Panc1 (cell line): ENCODE measurements around the gene MYO3B. TPM values are rescaled to one million over a fixed set of nuclear protein-coding genes. Genes with fewer than 3 reads are reported as not detected.

Experiments
- ATAC-seq: fragments of 200-7000 bp; cut with Tn5 transposase; 2 replicates; pipeline ENCODE4 v1.9.1; 2020; ENCODE audit warnings: mild to moderate bottlenecking, moderate library complexity
- BruUV-seq: library from RNA; stranded (reverse); fragments of 400-500 nt; replicated peaks from 2 replicates; lab custom pipeline; 2021; lab: Mats Ljungman, UMichigan
- CTCF ChIA-PET: fragments of 300-600 bp; sonication (Branson Sonifier 250); formaldehyde crosslinking; loops from one replicate; lab custom pipeline; 2022; ENCODE audit warnings: antibody characterized with exemption; lab: Charles Lee
- POLR2A ChIA-PET: fragments of 300-600 bp; sonication (Branson Sonifier 250); formaldehyde crosslinking; loops from one replicate; lab custom pipeline; 2022; ENCODE audit warnings: antibody characterized with exemption; lab: Charles Lee
- DNase-seq: peaks from one replicate; pipeline ENCODE4 v3.0.0-alpha.2; 2010; ENCODE audit warnings: low read depth, low spot score
- H3K27ac ChIP-seq: 2 replicates; pipeline ENCODE4 v1.5.1; 2011; ENCODE audit warnings: mild to moderate bottlenecking, low read length, inconsistent platforms
- H3K27me3 ChIP-seq: fragments of 200-500 bp; sonication (Bioruptor generic); 2 replicates; pipeline ENCODE4 v1.6.0; 2014; ENCODE audit warnings: low read length, inconsistent platforms; ENCODE audit not compliant: control insufficient read depth, insufficient read depth
- H3K36me3 ChIP-seq: fragments of 200-500 bp; sonication (Bioruptor generic); 2 replicates; pipeline ENCODE4 v1.5.1; 2014; ENCODE audit warnings: inconsistent platforms, mild to moderate bottlenecking, low read length, moderate library complexity; ENCODE audit not compliant: control insufficient read depth, insufficient read depth
- H3K4me1 ChIP-seq: 2 replicates; pipeline ENCODE4 v1.5.1; 2011; ENCODE audit warnings: inconsistent platforms, mild to moderate bottlenecking, low read length, moderate library complexity; ENCODE audit not compliant: control insufficient read depth, insufficient read depth
- H3K4me3 ChIP-seq, 2 experiments: 2 replicates each; pipeline ENCODE4 v1.5.1; 2011 to 2012; ENCODE audit warnings: low read depth in 2 of 2, low read length in 2 of 2, mild to moderate bottlenecking in 2 of 2, inconsistent platforms in 1 of 2, moderate library complexity in 1 of 2
- H3K9me3 ChIP-seq: fragments of 200-500 bp; sonication (Bioruptor generic); 2 replicates; pipeline ENCODE4 v1.5.1; 2014; ENCODE audit warnings: low read depth, mild to moderate bottlenecking, inconsistent platforms, low read length, moderate library complexity; ENCODE audit not compliant: control insufficient read depth, insufficient read depth
- CTCF ChIP-seq: fragments of 450-650 bp; IDR thresholded peaks from 2 replicates; pipeline ENCODE4 v1.5.1; 2017; ENCODE audit warnings: mild to moderate bottlenecking
- POLR2AphosphoS5 ChIP-seq: IDR thresholded peaks from 2 replicates; pipeline ENCODE4 v1.6.1; 2012; ENCODE audit warnings: mild to moderate bottlenecking, low read depth, low read length, moderate library complexity
- SIN3A ChIP-seq: IDR thresholded peaks from 2 replicates; pipeline ENCODE4 v1.6.1; 2012; ENCODE audit warnings: low read depth, mild to moderate bottlenecking, low read length, moderate library complexity, borderline replicate concordance; ENCODE audit not compliant: insufficient read depth
- TCF7L2 ChIP-seq: IDR thresholded peaks from 2 replicates; pipeline ENCODE4 v1.6.1; 2011; ENCODE audit warnings: mild to moderate bottlenecking, low read depth, low read length, inconsistent platforms
- in situ Hi-C: cut with HindIII; loops from 2 replicates; pipeline ENCODE4 v1.10.0; 2016; ENCODE audit warnings: low sequenced_read_pairs, low pct_unique_long_range_greater_than_20kb
- intact Hi-C: fragments of 100-400 bp; cut with micrococcal nuclease; formaldehyde crosslinking; loops from one replicate; pipeline ENCODE4 v1.10.0; 2022; ENCODE audit not compliant: unreplicated experiment
- total RNA-seq: library from RNA; stranded (reverse); gene quantifications from one replicate; pipeline ENCODE4 v1.2.1, GENCODE V29; 2021; ENCODE audit not compliant: unreplicated experiment
- TF ChIP-seq, protein P1 (sequence below), 2 experiments: IDR thresholded peaks; 2 replicates each; pipeline ENCODE4 v1.6.1; 2011 to 2012; ENCODE audit warnings: low read depth in 2 of 2, control low read depth in 1 of 2, low read length in 1 of 2, mild to moderate bottlenecking in 1 of 2, moderate library complexity in 1 of 2; ENCODE audit not compliant: insufficient read depth in 1 of 2

Gene MYO3B
- total RNA-seq, 1 experiment from 2014 or later, result 0.05 TPM

- no peak for DNase-seq
- H3K4me3 ChIP-seq, result no peak overlapping the region
- H3K9me3 ChIP-seq, result no peaks in the 10 kb centered on the region
- H3K27ac ChIP-seq, result no peak overlapping the region
- ChIA-PET CTCF (no interaction called here), POLR2A (no interaction called here)
- H3K36me3 ChIP-seq, result no peaks in the 10 kb centered on the region
- intact Hi-C loops, result no loop called here
- H3K4me1 ChIP-seq, result no peaks in the 10 kb centered on the region
- in situ Hi-C loops, result no loop called here
- BruUV-seq, result no TSS peak
- TF ChIP-seq CTCF, result no peak
- TF ChIP-seq TCF7L2, result no peak
- TF ChIP-seq SIN3A, result no peak
- TF ChIP-seq POLR2AphosphoS5, result no peak
- TF ChIP-seq, protein P1, sequence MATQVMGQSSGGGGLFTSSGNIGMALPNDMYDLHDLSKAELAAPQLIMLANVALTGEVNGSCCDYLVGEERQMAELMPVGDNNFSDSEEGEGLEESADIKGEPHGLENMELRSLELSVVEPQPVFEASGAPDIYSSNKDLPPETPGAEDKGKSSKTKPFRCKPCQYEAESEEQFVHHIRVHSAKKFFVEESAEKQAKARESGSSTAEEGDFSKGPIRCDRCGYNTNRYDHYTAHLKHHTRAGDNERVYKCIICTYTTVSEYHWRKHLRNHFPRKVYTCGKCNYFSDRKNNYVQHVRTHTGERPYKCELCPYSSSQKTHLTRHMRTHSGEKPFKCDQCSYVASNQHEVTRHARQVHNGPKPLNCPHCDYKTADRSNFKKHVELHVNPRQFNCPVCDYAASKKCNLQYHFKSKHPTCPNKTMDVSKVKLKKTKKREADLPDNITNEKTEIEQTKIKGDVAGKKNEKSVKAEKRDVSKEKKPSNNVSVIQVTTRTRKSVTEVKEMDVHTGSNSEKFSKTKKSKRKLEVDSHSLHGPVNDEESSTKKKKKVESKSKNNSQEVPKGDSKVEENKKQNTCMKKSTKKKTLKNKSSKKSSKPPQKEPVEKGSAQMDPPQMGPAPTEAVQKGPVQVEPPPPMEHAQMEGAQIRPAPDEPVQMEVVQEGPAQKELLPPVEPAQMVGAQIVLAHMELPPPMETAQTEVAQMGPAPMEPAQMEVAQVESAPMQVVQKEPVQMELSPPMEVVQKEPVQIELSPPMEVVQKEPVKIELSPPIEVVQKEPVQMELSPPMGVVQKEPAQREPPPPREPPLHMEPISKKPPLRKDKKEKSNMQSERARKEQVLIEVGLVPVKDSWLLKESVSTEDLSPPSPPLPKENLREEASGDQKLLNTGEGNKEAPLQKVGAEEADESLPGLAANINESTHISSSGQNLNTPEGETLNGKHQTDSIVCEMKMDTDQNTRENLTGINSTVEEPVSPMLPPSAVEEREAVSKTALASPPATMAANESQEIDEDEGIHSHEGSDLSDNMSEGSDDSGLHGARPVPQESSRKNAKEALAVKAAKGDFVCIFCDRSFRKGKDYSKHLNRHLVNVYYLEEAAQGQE (IDR thresholded peaks at IDR 0.05; ENCODE audit: insufficient read depth in 1 of 2, low read depth in 2 of 2, low read length in 1 of 2), result no peak
- ATAC-seq, result no peak
- H3K27me3 ChIP-seq, result no peaks in the 10 kb centered on the region; the same call in none of the 2 replicates
These were observed 461.7 kb downstream of the MYO3B start for GRCh38 chr2:170639635-170640034.

- no peaks in the 10 kb centered on the region; the same call in none of the 2 replicates for H3K27me3 ChIP-seq
- H3K36me3 ChIP-seq, result no peaks in the 10 kb centered on the region
- ATAC-seq, result no peak
- in situ Hi-C loops (no loop called here), intact Hi-C loops (no loop called here)
- no peak overlapping the region for H3K4me3 ChIP-seq
- ChIA-PET CTCF (interaction anchor here (0.6 kb wide), 1 partner anchor 14 kb away, joined by 3 read pairs; no protein-coding TSS in a partner anchor), POLR2A (no interaction called here)
- H3K4me1 ChIP-seq, result no peaks in the 10 kb centered on the region
- no peak for TF ChIP-seq TCF7L2
- TF ChIP-seq, protein P1 (IDR thresholded peaks at IDR 0.05; ENCODE audit: insufficient read depth in 1 of 2, low read depth in 2 of 2, low read length in 1 of 2), result no peak
- TF ChIP-seq SIN3A, result no peak
- no peak for TF ChIP-seq POLR2AphosphoS5
- TF ChIP-seq CTCF, result no peak
- no peak for DNase-seq
- H3K27ac ChIP-seq, result no peak overlapping the region
- BruUV-seq, result no TSS peak
- H3K9me3 ChIP-seq, result no peaks in the 10 kb centered on the region
These were observed 464.0 kb downstream of the MYO3B start for GRCh38 chr2:170641961-170642360.
